Measurements from ENCODE around the gene PPIC. TPM values are rescaled to one million over a fixed set of nuclear protein-coding genes. Genes with fewer than 3 reads are reported as not detected.

The PPIC gene
- polyA plus RNA-seq, 3 donors: not detected

DNA sequence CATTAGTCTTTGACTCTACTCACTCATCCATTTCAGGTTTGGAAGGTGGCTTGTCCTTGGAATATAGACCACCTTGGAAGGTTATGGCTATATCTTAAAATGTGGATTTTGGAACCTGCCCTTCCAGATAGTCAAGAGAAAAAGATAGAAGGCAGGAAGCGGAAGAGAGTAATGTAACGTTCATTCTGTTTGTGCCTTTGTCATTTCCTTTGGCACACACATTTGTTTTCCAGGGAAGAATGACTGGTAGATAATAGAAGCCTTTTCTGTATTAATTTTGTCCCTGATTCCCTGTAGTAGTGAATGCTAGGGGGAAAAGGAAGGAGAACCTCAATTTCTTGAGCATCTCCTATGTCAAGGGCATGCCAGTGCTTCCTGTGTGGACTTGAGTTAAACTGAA is 54.7 kb downstream of the PPIC start:
- TF ChIP-seq, protein P1, sequence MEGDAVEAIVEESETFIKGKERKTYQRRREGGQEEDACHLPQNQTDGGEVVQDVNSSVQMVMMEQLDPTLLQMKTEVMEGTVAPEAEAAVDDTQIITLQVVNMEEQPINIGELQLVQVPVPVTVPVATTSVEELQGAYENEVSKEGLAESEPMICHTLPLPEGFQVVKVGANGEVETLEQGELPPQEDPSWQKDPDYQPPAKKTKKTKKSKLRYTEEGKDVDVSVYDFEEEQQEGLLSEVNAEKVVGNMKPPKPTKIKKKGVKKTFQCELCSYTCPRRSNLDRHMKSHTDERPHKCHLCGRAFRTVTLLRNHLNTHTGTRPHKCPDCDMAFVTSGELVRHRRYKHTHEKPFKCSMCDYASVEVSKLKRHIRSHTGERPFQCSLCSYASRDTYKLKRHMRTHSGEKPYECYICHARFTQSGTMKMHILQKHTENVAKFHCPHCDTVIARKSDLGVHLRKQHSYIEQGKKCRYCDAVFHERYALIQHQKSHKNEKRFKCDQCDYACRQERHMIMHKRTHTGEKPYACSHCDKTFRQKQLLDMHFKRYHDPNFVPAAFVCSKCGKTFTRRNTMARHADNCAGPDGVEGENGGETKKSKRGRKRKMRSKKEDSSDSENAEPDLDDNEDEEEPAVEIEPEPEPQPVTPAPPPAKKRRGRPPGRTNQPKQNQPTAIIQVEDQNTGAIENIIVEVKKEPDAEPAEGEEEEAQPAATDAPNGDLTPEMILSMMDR (IDR thresholded peaks at IDR 0.05): no peak
- 75% methylated on average over 2 of the region's 2 CpGs for WGBS (ENCODE audit: insufficient coverage)
- no peak overlapping the region for H3K27ac ChIP-seq (ENCODE audit: low read depth in 1 of 2, low read length in 2 of 2)
- H3K79me2 ChIP-seq (ENCODE audit: insufficient read depth, low read length): no peaks in the 10 kb centered on the region
- no peak overlapping the region for H3K4me2 ChIP-seq (replicated peaks; ENCODE audit: extremely low read depth, low read length, poor library complexity, severe bottlenecking)
- Mint-ChIP-seq H3K4me1 (peaks cover 8% of the 10 kb centered on the region), H3K9me3 (no peaks in the 10 kb centered on the region), H3K4me3 (no peak overlapping the region), H3K27ac (no peak overlapping the region), H3K36me3 (no peaks in the 10 kb centered on the region), H3K27me3 (ENCODE audit: low read depth in 3 of 3) (peaks cover 0 to 2% (median 0%) of the 10 kb centered on the region in 3 donors)
- no peaks in the 10 kb centered on the region for H3K27me3 ChIP-seq (ENCODE audit: control insufficient read depth in 2 of 2, insufficient read depth in 2 of 2, low read length in 2 of 2)
- no peaks in the 10 kb centered on the region for H4K20me1 ChIP-seq (ENCODE audit: insufficient read depth, low read length)
- H3K4me3 ChIP-seq (replicated peaks in 1 of 3; ENCODE audit: low read depth in 2 of 3, low read length in 3 of 3): no peak overlapping the region
- intact Hi-C loops (cut with micrococcal nuclease): no loop called here
- DNase-seq: no peak
- no peak overlapping the region for H3K9ac ChIP-seq (ENCODE audit: insufficient read depth, low read length, poor library complexity, severe bottlenecking)
- H3K36me3 ChIP-seq (replicated peaks in 1 of 2; ENCODE audit: control insufficient read depth in 1 of 2, insufficient read depth in 2 of 2, low read length in 2 of 2): no peaks in the 10 kb centered on the region
- H3K4me1 ChIP-seq (ENCODE audit: control insufficient read depth in 1 of 2, insufficient read depth in 2 of 2, low read length in 2 of 2): no peaks in the 10 kb centered on the region
- no peak overlapping the region for H2AFZ ChIP-seq (ENCODE audit: insufficient read depth, low read depth, low read length, poor library complexity, severe bottlenecking)
- no peaks in the 10 kb centered on the region for H3K9me3 ChIP-seq (replicated peaks in 1 of 2; ENCODE audit: control insufficient read depth in 1 of 2, insufficient read depth in 1 of 2, low read length in 2 of 2)

DNA sequence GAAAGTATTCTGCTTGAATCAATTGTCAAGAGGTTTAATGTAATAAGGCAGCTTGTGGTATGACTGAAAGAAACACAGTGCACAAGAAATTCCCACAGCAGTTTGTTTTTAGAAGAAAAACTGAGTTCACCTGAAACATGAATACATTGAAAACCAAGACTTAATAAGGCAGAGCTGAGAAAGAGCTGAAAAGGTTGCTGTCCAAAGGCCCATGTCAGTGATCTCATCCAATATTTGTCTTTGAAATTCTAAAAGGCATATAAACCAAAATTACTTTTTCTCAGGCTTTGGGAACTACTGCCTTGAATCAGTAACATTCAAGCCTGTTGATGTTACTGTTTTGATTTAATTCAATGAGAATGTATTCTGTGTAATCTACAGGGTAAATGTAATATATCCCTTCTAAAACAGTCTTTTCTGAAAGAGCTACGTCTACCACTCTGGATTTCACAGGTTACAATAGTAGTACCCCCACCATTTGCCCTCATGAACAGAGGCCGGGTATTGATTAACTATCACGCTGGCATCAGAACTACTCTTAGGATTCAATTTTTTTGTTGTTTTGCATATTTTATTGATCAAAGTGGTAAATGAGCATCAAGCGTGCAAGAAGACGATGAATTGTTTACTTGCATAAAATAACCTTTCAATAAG is 57.8 kb downstream of the PPIC start:
- H3K9ac ChIP-seq (ENCODE audit: insufficient read depth, low read length, poor library complexity, severe bottlenecking): no peak overlapping the region
- H3K4me1 Mint-ChIP-seq: no peaks in the 10 kb centered on the region

More for the DNA sequence above, 57.8 kb downstream of the PPIC start:
- intact Hi-C loops (cut with micrococcal nuclease): no loop called here
- H3K27me3 ChIP-seq (ENCODE audit: control insufficient read depth in 2 of 2, insufficient read depth in 2 of 2, low read length in 2 of 2): no peaks in the 10 kb centered on the region
- no peaks in the 10 kb centered on the region for H3K36me3 Mint-ChIP-seq
- no CpG with 5 or more reads among the region's 5 CpGs for WGBS (ENCODE audit: insufficient coverage)
- no peaks in the 10 kb centered on the region for H3K9me3 Mint-ChIP-seq
- H3K4me3 ChIP-seq (replicated peaks in 1 of 3; ENCODE audit: low read depth in 2 of 3, low read length in 3 of 3): no peak overlapping the region
- no peak overlapping the region for H3K27ac Mint-ChIP-seq
- TF ChIP-seq, protein P1 (IDR thresholded peaks at IDR 0.05): no peak
- no peak for DNase-seq
- no peak overlapping the region for H2AFZ ChIP-seq (ENCODE audit: insufficient read depth, low read depth, low read length, poor library complexity, severe bottlenecking)
- H3K4me1 ChIP-seq (ENCODE audit: control insufficient read depth in 1 of 2, insufficient read depth in 2 of 2, low read length in 2 of 2): no peaks in the 10 kb centered on the region
- no peaks in the 10 kb centered on the region for H3K9me3 ChIP-seq (replicated peaks in 1 of 2; ENCODE audit: control insufficient read depth in 1 of 2, insufficient read depth in 1 of 2, low read length in 2 of 2)
- no peak overlapping the region for H3K27ac ChIP-seq (ENCODE audit: low read depth in 1 of 2, low read length in 2 of 2)
- no peaks in the 10 kb centered on the region for H3K79me2 ChIP-seq (ENCODE audit: insufficient read depth, low read length)
- H3K4me3 Mint-ChIP-seq: no peak overlapping the region
- no peaks in the 10 kb centered on the region for H3K36me3 ChIP-seq (replicated peaks in 1 of 2; ENCODE audit: control insufficient read depth in 1 of 2, insufficient read depth in 2 of 2, low read length in 2 of 2)
- no peaks in the 10 kb centered on the region for H4K20me1 ChIP-seq (ENCODE audit: insufficient read depth, low read length)
- peaks cover 0 to 2% (median 0%) of the 10 kb centered on the region in 3 donors for H3K27me3 Mint-ChIP-seq (ENCODE audit: low read depth in 3 of 3)
- H3K4me2 ChIP-seq (replicated peaks; ENCODE audit: extremely low read depth, low read length, poor library complexity, severe bottlenecking): no peak overlapping the region

All from CD14-positive monocyte (primary cell).